ENCODE data around the gene EDAR. TPM values are rescaled to one million over a fixed set of nuclear protein-coding genes. Genes with fewer than 3 reads are reported as not detected.

EDAR gene
- total RNA-seq, 1 donor from 2014 or later: 0.24 TPM

GRCh38 chr2:108921096-108922030, 67.7 kb downstream of the EDAR start:
- peaks cover 14% of the 10 kb centered on the region for H3K27me3 Mint-ChIP-seq
- H3K9me3 Mint-ChIP-seq (ENCODE audit: low read depth): no peaks in the 10 kb centered on the region
- DNase-seq (ENCODE audit: low spot score, unreplicated experiment): no peak
- peaks cover 6% of the 10 kb centered on the region for H3K4me1 Mint-ChIP-seq (ENCODE audit: low read depth)
- H3K4me3 Mint-ChIP-seq (ENCODE audit: low read depth): no peak overlapping the region
- H3K36me3 Mint-ChIP-seq (ENCODE audit: insufficient read depth): no peaks in the 10 kb centered on the region
- no peak overlapping the region for H3K27ac Mint-ChIP-seq
- no peak for TF ChIP-seq CTCF (IDR thresholded peaks at IDR 0.05; ENCODE audit: unreplicated experiment)

GRCh38 chr2:108920686-108921085, 68.3 kb downstream of the EDAR start:
- peaks cover 10% of the 10 kb centered on the region for H3K27me3 Mint-ChIP-seq
- H3K4me1 Mint-ChIP-seq (ENCODE audit: low read depth): peaks cover 6% of the 10 kb centered on the region

GRCh38 chr2:108919571-108920373, 69.2 kb downstream of the EDAR start:
- H3K4me3 Mint-ChIP-seq (ENCODE audit: low read depth): no peak overlapping the region
- H3K27me3 Mint-ChIP-seq: peaks cover 10% of the 10 kb centered on the region
- peaks cover 6% of the 10 kb centered on the region for H3K4me1 Mint-ChIP-seq (ENCODE audit: low read depth)
- no peak overlapping the region for H3K27ac Mint-ChIP-seq
- no peak for DNase-seq (ENCODE audit: low spot score, unreplicated experiment)
- no peak for TF ChIP-seq CTCF (IDR thresholded peaks at IDR 0.05; ENCODE audit: unreplicated experiment)
- H3K9me3 Mint-ChIP-seq (ENCODE audit: low read depth): no peaks in the 10 kb centered on the region
- H3K36me3 Mint-ChIP-seq (ENCODE audit: insufficient read depth): no peaks in the 10 kb centered on the region

More at GRCh38 chr2:108920686-108921085, 68.3 kb downstream of the EDAR start:
- Mint-ChIP-seq H3K9me3 (ENCODE audit: low read depth) (no peaks in the 10 kb centered on the region), H3K4me3 (ENCODE audit: low read depth) (no peak overlapping the region), H3K36me3 (ENCODE audit: insufficient read depth) (no peaks in the 10 kb centered on the region), H3K27ac (no peak overlapping the region)
- no peak for TF ChIP-seq CTCF (IDR thresholded peaks at IDR 0.05; ENCODE audit: unreplicated experiment)
- no peak for DNase-seq (ENCODE audit: low spot score, unreplicated experiment)

GRCh38 chr2:108918941-108919341, 70.1 kb downstream of the EDAR start:
- Mint-ChIP-seq H3K27me3 (peaks cover 7% of the 10 kb centered on the region), H3K4me3 (ENCODE audit: low read depth) (no peak overlapping the region), H3K36me3 (ENCODE audit: insufficient read depth) (no peaks in the 10 kb centered on the region), H3K27ac (no peak overlapping the region), H3K4me1 (ENCODE audit: low read depth) (peaks cover 2% of the 10 kb centered on the region), H3K9me3 (ENCODE audit: low read depth) (no peaks in the 10 kb centered on the region)
- no peak for TF ChIP-seq CTCF (IDR thresholded peaks at IDR 0.05; ENCODE audit: unreplicated experiment)
- no peak for DNase-seq (ENCODE audit: low spot score, unreplicated experiment)

- Mint-ChIP-seq H3K27ac (no peak overlapping the region), H3K9me3 (ENCODE audit: low read depth) (no peaks in the 10 kb centered on the region), H3K36me3 (ENCODE audit: insufficient read depth) (no peaks in the 10 kb centered on the region), H3K4me3 (ENCODE audit: low read depth) (no peak overlapping the region), H3K4me1 (ENCODE audit: low read depth) (peaks cover 2% of the 10 kb centered on the region), H3K27me3 (peaks cover 7% of the 10 kb centered on the region)
- DNase-seq (ENCODE audit: low spot score, unreplicated experiment): no peak
- no peak for TF ChIP-seq CTCF (IDR thresholded peaks at IDR 0.05; ENCODE audit: unreplicated experiment)
Measured at GRCh38 chr2:108918156-108918874, 70.7 kb downstream of the EDAR start.

All from progenitor cell of endocrine pancreas (in vitro differentiated cells).